ENCODE measurements around the gene PTAR1.

GRCh38 chr9:69794356-69794755 lies 34.5 kb upstream of the PTAR1 start:
- TF ChIP-seq ARNTL (CRISPR knock-in tag; IDR thresholded peaks at IDR 0.05; ENCODE audit: borderline replicate concordance, low read depth) (no peak), ZNF70 (CRISPR knock-in tag; IDR thresholded peaks at IDR 0.05) (no peak), BACH2 (CRISPR knock-in tag; IDR thresholded peaks at IDR 0.05; ENCODE audit: borderline replicate concordance) (no peak), ZFP30 (CRISPR knock-in tag; IDR thresholded peaks at IDR 0.05) (no peak)

Measured in SK-N-SH treated with all-trans-retinoic acid at 6 μM for 48 hours (cell line).